Measurements from ENCODE around the gene RERE.

RERE gene

GRCh38 chr1:8424539-8425116, 392.8 kb downstream of the RERE start:
- no peak for TF ChIP-seq EP300 (IDR thresholded peaks at IDR 0.05; ENCODE audit: borderline replicate concordance)
- TF ChIP-seq TAF1 (IDR thresholded peaks at IDR 0.05; ENCODE audit: low read depth) = 0 out of 2 replicates have a peak, but pooled peaks have one; percentile 3

- no peak for TF ChIP-seq NFIC (IDR thresholded peaks at IDR 0.05)
- no peak for TF ChIP-seq TEAD4 (IDR thresholded peaks at IDR 0.05)
- TF ChIP-seq YY1 (IDR thresholded peaks at IDR 0.05; ENCODE audit: low read depth) = no peak
- no peak for TF ChIP-seq RAD21 (IDR thresholded peaks at IDR 0.05; ENCODE audit: low read depth)
- TF ChIP-seq USF1 (IDR thresholded peaks at IDR 0.05) = no peak
- no peak for TF ChIP-seq EP300 (IDR thresholded peaks at IDR 0.05; ENCODE audit: borderline replicate concordance)
- TF ChIP-seq TAF1 (IDR thresholded peaks at IDR 0.05; ENCODE audit: low read depth) = peak; percentile 40; the same call in 1 of the 2 replicates
- no peak for TF ChIP-seq REST (IDR thresholded peaks at IDR 0.05; ENCODE audit: low read depth)
- no peak for TF ChIP-seq EGR1 (IDR thresholded peaks at IDR 0.05)
- TF ChIP-seq MAX (IDR thresholded peaks at IDR 0.05) = peak; percentile 52; the same call in 1 of the 2 replicates
- TF ChIP-seq TCF12 (IDR thresholded peaks at IDR 0.05; ENCODE audit: low read depth) = peak; percentile 46; the same call in 1 of the 2 replicates
- no peak for TF ChIP-seq CEBPB (IDR thresholded peaks at IDR 0.05)
- TF ChIP-seq CREB1 (IDR thresholded peaks at IDR 0.05; ENCODE audit: low read depth) = no peak
- TF ChIP-seq FOXM1 (IDR thresholded peaks at IDR 0.05; ENCODE audit: borderline replicate concordance, low read depth) = no peak
- peak; percentile 93 for TF ChIP-seq ZBTB7A (IDR thresholded peaks at IDR 0.05; ENCODE audit: low read depth)
These were observed 393.5 kb downstream of the RERE start for GRCh38 chr1:8423692-8424538.

GRCh38 chr1:8423269-8423691, 394.2 kb downstream of the RERE start:
- no peak for TF ChIP-seq TCF12 (IDR thresholded peaks at IDR 0.05; ENCODE audit: low read depth)
- no peak for TF ChIP-seq RAD21 (IDR thresholded peaks at IDR 0.05; ENCODE audit: low read depth)
- TF ChIP-seq CEBPB (IDR thresholded peaks at IDR 0.05) = no peak
- TF ChIP-seq ZBTB7A (IDR thresholded peaks at IDR 0.05; ENCODE audit: low read depth) = no peak
- no peak for TF ChIP-seq TAF1 (IDR thresholded peaks at IDR 0.05; ENCODE audit: low read depth)
- no peak for TF ChIP-seq YY1 (IDR thresholded peaks at IDR 0.05; ENCODE audit: low read depth)
- TF ChIP-seq FOXM1 (IDR thresholded peaks at IDR 0.05; ENCODE audit: borderline replicate concordance, low read depth) = no peak
- TF ChIP-seq CREB1 (IDR thresholded peaks at IDR 0.05; ENCODE audit: low read depth) = no peak
- TF ChIP-seq REST (IDR thresholded peaks at IDR 0.05; ENCODE audit: low read depth) = no peak
- no peak for TF ChIP-seq TEAD4 (IDR thresholded peaks at IDR 0.05)
- TF ChIP-seq NFIC (IDR thresholded peaks at IDR 0.05) = no peak

- TF ChIP-seq NFIC (IDR thresholded peaks at IDR 0.05) (no peak), MAX (IDR thresholded peaks at IDR 0.05) (no peak), TEAD4 (IDR thresholded peaks at IDR 0.05) (no peak), CEBPB (IDR thresholded peaks at IDR 0.05) (no peak), USF1 (IDR thresholded peaks at IDR 0.05) (no peak)
These were observed 394.8 kb downstream of the RERE start for GRCh38 chr1:8422510-8423268.

GRCh38 chr1:8421721-8422120, 395.7 kb downstream of the RERE start:
- TF ChIP-seq TEAD4 (IDR thresholded peaks at IDR 0.05) (no peak), NFIC (IDR thresholded peaks at IDR 0.05) (no peak), USF1 (IDR thresholded peaks at IDR 0.05) (no peak), TCF12 (IDR thresholded peaks at IDR 0.05; ENCODE audit: low read depth) (no peak), FOXM1 (IDR thresholded peaks at IDR 0.05; ENCODE audit: borderline replicate concordance, low read depth) (no peak), MAX (IDR thresholded peaks at IDR 0.05) (no peak), YY1 (IDR thresholded peaks at IDR 0.05; ENCODE audit: low read depth) (no peak), CEBPB (IDR thresholded peaks at IDR 0.05) (no peak), CREB1 (IDR thresholded peaks at IDR 0.05; ENCODE audit: low read depth) (no peak)

Data from Ishikawa (cell line).